Psoas muscle (tissue), 8 donors: ENCODE measurements around the gene PPP2R3B. TPM values are rescaled to one million over a fixed set of nuclear protein-coding genes. Genes with fewer than 3 reads are reported as not detected.
"Not testable (repeated sequence)": the region's sequence is repeated elsewhere in the genome, so short reads cannot be mapped to it uniquely, and the experiment has no call there.

Experiments used
- ATAC-seq, 4 donors: fragments of 200-7000 bp; cut with Tn5 transposase; one replicate each; pipeline ENCODE4 v1.9.1; 2020; ENCODE audit warnings: moderate library complexity in 3 of 4, mild to moderate bottlenecking in 2 of 4
- DNase-seq, 2 donors: peaks; one replicate each; pipeline ENCODE4 v3.0.0-alpha.2; 2020
- H3K27ac ChIP-seq: fragments of 200-600 bp; one replicate; pipeline ENCODE4 v1.8.0; 2022
- H3K27me3 ChIP-seq, 3 donors: fragments of 200-600 bp in 1 of 3; one replicate each; pipeline versions ENCODE4 v1.6.1 to v1.8.0; 2013 to 2022; ENCODE audit warnings: low read length in 2 of 3, mild to moderate bottlenecking in 2 of 3, moderate library complexity in 1 of 3; ENCODE audit not compliant: insufficient read depth in 3 of 3
- H3K36me3 ChIP-seq, 2 donors: fragments of 200-600 bp in 1 of 2; one replicate each; pipeline versions ENCODE4 v1.6.1 to v1.8.0; 2013 to 2022; ENCODE audit warnings: low read depth in 1 of 2, mild to moderate bottlenecking in 1 of 2, moderate library complexity in 1 of 2; ENCODE audit not compliant: insufficient read depth in 1 of 2
- H3K4me1 ChIP-seq: fragments of 200-600 bp; one replicate; pipeline ENCODE4 v1.8.0; 2022
- H3K4me3 ChIP-seq: fragments of 200-600 bp; one replicate; pipeline ENCODE4 v1.8.0; 2022; ENCODE audit warnings: mild to moderate bottlenecking
- H3K9me3 ChIP-seq: fragments of 200-600 bp; one replicate; pipeline ENCODE4 v1.8.0; 2022
- CTCF ChIP-seq: fragments of 200-600 bp; IDR thresholded peaks from one replicate; pipeline ENCODE4 v1.8.0; 2022; ENCODE audit warnings: antibody characterized with exemption
- WGBS, 3 donors: extraction: QIAGEN DNeasy Blood & Tissue Kit; methylation state at CpG; one replicate each; pipeline versions ENCODE4 v1.1.6 to v1.1.7; 2013; 5-methylcytosine and 5-hydroxymethylcytosine counted together
- intact Hi-C, 2 donors: fragments of 100-400 bp; cut with DNase I; formaldehyde crosslinking; loops; one replicate each; pipeline versions ENCODE4 v1.11.0 to v1.14.2; 2022
- long read RNA-seq, 2 donors: library from polyadenylated mRNA; unstranded; transcript quantifications; one replicate each; pipeline ENCODE4 v2.0.0, GENCODE V29; 2021
- polyA plus RNA-seq, 3 donors: library from polyadenylated mRNA; stranded (reverse); fragments of 200-250 nt; gene quantifications; one replicate each; pipeline ENCODE4 v1.2.3, GENCODE V29; 2013
- total RNA-seq, 4 donors: library from RNA; stranded (reverse); fragmentation: NEBNext Ultra II Directional in 2 of 4; extraction: Animal tissue kit (Norgen Biotek cat#: 25700) in 2 of 4; gene quantifications; one replicate each; pipeline versions ENCODE4 v1.2.1 to v1.2.4, GENCODE V29; 2021 to 2023
- donor health status: healthy with polysubstance abuse.
- donor health status: DM: no; HTN: no; CAD: no; lungs with moderate emphysema.
- donor health status: Bipolar disorder and iron deficiency.
- donor health status: healthy.
- donor health status: DM: yes; HTN: yes; CAD: no.
- donor health status: DM: no; HTN: no; CAD: no.
- donor health status: DM: no; HTN: no; CAD: no.
- donor health status: DM: yes; HTN: yes; CAD: no.

Gene PPP2R3B
- total RNA-seq (100 to 1,000 TPM in 2 of 4 donors, 10 to 100 TPM in 2; 77.2 to 156 (median 98.6) TPM), polyA plus RNA-seq (10 to 100 TPM; 32.3 to 71.8 (median 64.9) TPM)
- long read RNA-seq, donor 1, transcript PPP2R3B-202 (13 exons, 2,151 nt): major isoform, 7 of 266 reads
- long read RNA-seq, donor 1, partial matches to known transcripts: 28 of 266 reads
- long read RNA-seq, donor 1, other reads (novel, unspliced or antisense): 229 of 266 reads
- long read RNA-seq, donor 2, partial matches to known transcripts: 16 of 231 reads
- long read RNA-seq, donor 2, other reads (novel, unspliced or antisense): 211 of 231 reads

- H3K36me3 ChIP-seq: no peaks in the 10 kb centered on the region
- DNase-seq (peak; percentile 99 to 100), ATAC-seq (peak; percentile 100)
- WGBS, 3 donors: 0% methylated on average over 69 to 102 of the region's 102 CpGs
- intact Hi-C loops: no loop called here
- H3K4me3 ChIP-seq: peak within 1 kb of the TSS; percentile 87
- no peaks in the 10 kb centered on the region for H3K4me1 ChIP-seq
- no peak for TF ChIP-seq CTCF
- H3K27me3 ChIP-seq: no peaks in the 10 kb centered on the region
- H3K27ac ChIP-seq: peak within 1 kb of the TSS; percentile 99
- H3K9me3 ChIP-seq: no peaks in the 10 kb centered on the region
These were observed at the start of gene PPP2R3B for GRCh38 chrX:386768-387575. Gene PPP2R3B, minus strand, starts transcription at chrX:386907. Its CDS starts 216 bp downstream, at chrX:386691.

- DNase-seq: peak in 1 of 2 donors; percentile 14
- WGBS, 3 donors: 51 to 70% (median 62%) methylated on average over 28 to 29 of the region's 29 CpGs
- no peak for TF ChIP-seq CTCF
- H3K27ac ChIP-seq: no peak overlapping the region
- no peaks in the 10 kb centered on the region for H3K36me3 ChIP-seq
- ATAC-seq: no peak
- intact Hi-C loops: no loop called here
- no peaks in the 10 kb centered on the region for H3K4me1 ChIP-seq
- no peaks in the 10 kb centered on the region for H3K9me3 ChIP-seq
- H3K27me3 ChIP-seq: peaks cover 0 to 17% (median 3%) of the 10 kb centered on the region in 3 donors
- no peak overlapping the region for H3K4me3 ChIP-seq
These were observed 48.9 kb upstream of the PPP2R3B start for GRCh38 chrX:435536-436122.

- Histone ChIP-seq H3K27me3 (peaks cover 0 to 17% (median 6%) of the 10 kb centered on the region in 3 donors), H3K36me3 (no peaks in the 10 kb centered on the region), H3K4me1 (no peaks in the 10 kb centered on the region), H3K27ac (no peak overlapping the region), H3K9me3 (no peaks in the 10 kb centered on the region), H3K4me3 (no peak overlapping the region)
- ATAC-seq: no peak
- intact Hi-C loops: no loop called here
- WGBS, 3 donors: 46 to 58% (median 52%) methylated on average over 17 of the region's 17 CpGs
- TF ChIP-seq CTCF: no peak
- peak in 1 of 2 donors; percentile 6 for DNase-seq
These were observed 48.2 kb upstream of the PPP2R3B start for GRCh38 chrX:434946-435345.

GRCh38 chrX:433771-434170 is 47.1 kb upstream of the PPP2R3B start:
- DNase-seq (peak in 1 of 2 donors; percentile 30), ATAC-seq (no peak)
- Histone ChIP-seq H3K9me3 (no peaks in the 10 kb centered on the region), H3K27ac (no peak overlapping the region), H3K4me3 (no peak overlapping the region), H3K4me1 (no peaks in the 10 kb centered on the region), H3K27me3 (peaks cover 0 to 23% (median 9%) of the 10 kb centered on the region in 3 donors), H3K36me3 (no peaks in the 10 kb centered on the region)
- TF ChIP-seq CTCF: no peak
- intact Hi-C loops: no loop called here
- WGBS, 3 donors: 82 to 85% (median 84%) methylated on average over 26 of the region's 26 CpGs

- WGBS, 3 donors: 88 to 92% (median 89%) methylated on average over 7 to 12 of the region's 12 CpGs
- ATAC-seq, H3K4me1 ChIP-seq, H3K36me3 ChIP-seq, H3K27ac ChIP-seq, intact Hi-C loops, H3K4me3 ChIP-seq, DNase-seq, H3K9me3 ChIP-seq: not testable (repeated sequence)
- peaks cover 0 to 23% (median 10%) of the 10 kb centered on the region in 3 donors for H3K27me3 ChIP-seq
These were observed 46.0 kb upstream of the PPP2R3B start for GRCh38 chrX:432666-433065.
